Hepatocyte (in vitro differentiated cells): ENCODE results near the gene CEP19.

Experiments used
- EZH2 ChIP-seq: fragments of 200-600 bp; sonication (generic); IDR thresholded peaks from 2 replicates; pipeline ENCODE4 v1.6.1; 2016; ENCODE audit warnings: antibody characterized with exemption, mild to moderate bottlenecking, borderline replicate concordance
- TF ChIP-seq, protein P1 (sequence below): fragments of 200-600 bp; sonication (generic); IDR thresholded peaks from 2 replicates; pipeline ENCODE4 v1.5.1; 2016; ENCODE audit warnings: antibody characterized with exemption, mild to moderate bottlenecking; ENCODE audit not compliant: poor library complexity

DNA sequence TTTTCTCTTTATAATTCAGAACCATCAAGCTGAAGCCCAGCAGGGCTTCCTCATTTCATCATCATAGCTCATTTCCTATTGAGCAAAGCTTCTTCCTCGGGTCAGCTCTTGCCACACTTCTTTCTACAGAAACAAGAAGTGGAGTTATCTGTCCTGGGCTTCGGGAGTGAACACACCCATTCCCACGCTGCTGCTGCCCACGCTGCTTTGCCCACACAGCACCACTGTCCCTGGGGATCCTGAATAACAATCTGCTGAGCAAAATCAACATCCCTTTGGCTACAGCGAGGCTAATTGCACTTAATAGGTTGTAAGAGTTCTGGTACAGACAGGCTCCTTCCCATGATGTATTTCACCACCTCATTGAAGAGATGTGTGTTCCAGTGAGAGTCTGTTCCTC lies 23.7 kb downstream of the CEP19 start:
- TF ChIP-seq, protein P1, sequence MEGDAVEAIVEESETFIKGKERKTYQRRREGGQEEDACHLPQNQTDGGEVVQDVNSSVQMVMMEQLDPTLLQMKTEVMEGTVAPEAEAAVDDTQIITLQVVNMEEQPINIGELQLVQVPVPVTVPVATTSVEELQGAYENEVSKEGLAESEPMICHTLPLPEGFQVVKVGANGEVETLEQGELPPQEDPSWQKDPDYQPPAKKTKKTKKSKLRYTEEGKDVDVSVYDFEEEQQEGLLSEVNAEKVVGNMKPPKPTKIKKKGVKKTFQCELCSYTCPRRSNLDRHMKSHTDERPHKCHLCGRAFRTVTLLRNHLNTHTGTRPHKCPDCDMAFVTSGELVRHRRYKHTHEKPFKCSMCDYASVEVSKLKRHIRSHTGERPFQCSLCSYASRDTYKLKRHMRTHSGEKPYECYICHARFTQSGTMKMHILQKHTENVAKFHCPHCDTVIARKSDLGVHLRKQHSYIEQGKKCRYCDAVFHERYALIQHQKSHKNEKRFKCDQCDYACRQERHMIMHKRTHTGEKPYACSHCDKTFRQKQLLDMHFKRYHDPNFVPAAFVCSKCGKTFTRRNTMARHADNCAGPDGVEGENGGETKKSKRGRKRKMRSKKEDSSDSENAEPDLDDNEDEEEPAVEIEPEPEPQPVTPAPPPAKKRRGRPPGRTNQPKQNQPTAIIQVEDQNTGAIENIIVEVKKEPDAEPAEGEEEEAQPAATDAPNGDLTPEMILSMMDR, result no peak
- no peak for TF ChIP-seq EZH2
